Neural crest cell (in vitro differentiated cells): ENCODE measurements around the gene NUDT15. TPM values are rescaled to one million over a fixed set of nuclear protein-coding genes. Genes with fewer than 3 reads are reported as not detected.

Source experiments
- DNase-seq: peaks from one replicate; pipeline ENCODE4 v3.0.0; 2021; ENCODE audit warnings: low read depth, mixed read lengths, low spot score
- H3K27ac Mint-ChIP-seq: one replicate; pipeline ENCODE4 v1.8.0; 2021; ENCODE audit warnings: mild to moderate bottlenecking, mixed read lengths; ENCODE audit not compliant: unreplicated experiment
- H3K27me3 Mint-ChIP-seq: 2 replicates; pipeline ENCODE4 v1.8.0; 2021; ENCODE audit warnings: low read depth, mild to moderate bottlenecking, mixed read lengths
- H3K36me3 Mint-ChIP-seq: 2 replicates; pipeline ENCODE4 v1.8.0; 2021; ENCODE audit warnings: low read depth, mild to moderate bottlenecking, mixed read lengths
- H3K4me1 Mint-ChIP-seq: 2 replicates; pipeline ENCODE4 v1.8.0; 2021; ENCODE audit warnings: mixed read lengths
- H3K4me3 Mint-ChIP-seq: one replicate; pipeline ENCODE4 v1.8.0; 2021; ENCODE audit warnings: mild to moderate bottlenecking, mixed read lengths
- H3K9me3 Mint-ChIP-seq: 2 replicates; pipeline ENCODE4 v1.8.0; 2021; ENCODE audit warnings: mixed read lengths
- total RNA-seq: library from RNA; stranded (reverse); gene quantifications from 2 replicates; pipeline ENCODE4 v1.2.1, GENCODE V29; 2021
- TF ChIP-seq, protein P1 (sequence below): fragments of 200-600 bp; sonication (generic); conservative IDR thresholded peaks from 2 replicates; pipeline ENCODE4 v1.5.0; 2021; ENCODE audit warnings: antibody characterized with exemption, mild to moderate bottlenecking

Gene NUDT15
- total RNA-seq, 1 donor from 2014 or later = 35.1 TPM

DNA sequence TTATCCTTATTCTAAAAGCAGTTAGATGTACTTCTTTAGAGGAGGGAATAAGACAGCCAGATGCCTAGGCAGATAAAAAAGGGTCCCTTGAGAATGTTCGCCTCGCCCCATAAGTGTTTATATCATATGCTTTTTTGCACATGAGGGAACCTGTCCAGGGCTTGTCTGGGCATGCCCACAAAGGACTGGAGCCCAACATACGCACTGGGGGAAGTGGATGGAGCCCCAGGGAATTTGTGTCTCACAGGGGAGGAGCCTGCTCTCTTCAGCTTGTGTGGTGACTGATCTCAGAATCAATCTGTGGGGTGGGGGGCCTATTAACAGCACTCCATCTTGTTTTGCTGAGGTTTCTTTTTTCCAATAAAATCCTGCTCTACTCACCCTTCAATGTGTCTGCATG is 34.8 kb downstream of the NUDT15 start:
- H3K4me1 Mint-ChIP-seq = no peaks in the 10 kb centered on the region
- H3K27me3 Mint-ChIP-seq = no peaks in the 10 kb centered on the region
- TF ChIP-seq, protein P1, sequence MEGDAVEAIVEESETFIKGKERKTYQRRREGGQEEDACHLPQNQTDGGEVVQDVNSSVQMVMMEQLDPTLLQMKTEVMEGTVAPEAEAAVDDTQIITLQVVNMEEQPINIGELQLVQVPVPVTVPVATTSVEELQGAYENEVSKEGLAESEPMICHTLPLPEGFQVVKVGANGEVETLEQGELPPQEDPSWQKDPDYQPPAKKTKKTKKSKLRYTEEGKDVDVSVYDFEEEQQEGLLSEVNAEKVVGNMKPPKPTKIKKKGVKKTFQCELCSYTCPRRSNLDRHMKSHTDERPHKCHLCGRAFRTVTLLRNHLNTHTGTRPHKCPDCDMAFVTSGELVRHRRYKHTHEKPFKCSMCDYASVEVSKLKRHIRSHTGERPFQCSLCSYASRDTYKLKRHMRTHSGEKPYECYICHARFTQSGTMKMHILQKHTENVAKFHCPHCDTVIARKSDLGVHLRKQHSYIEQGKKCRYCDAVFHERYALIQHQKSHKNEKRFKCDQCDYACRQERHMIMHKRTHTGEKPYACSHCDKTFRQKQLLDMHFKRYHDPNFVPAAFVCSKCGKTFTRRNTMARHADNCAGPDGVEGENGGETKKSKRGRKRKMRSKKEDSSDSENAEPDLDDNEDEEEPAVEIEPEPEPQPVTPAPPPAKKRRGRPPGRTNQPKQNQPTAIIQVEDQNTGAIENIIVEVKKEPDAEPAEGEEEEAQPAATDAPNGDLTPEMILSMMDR = no peak
- H3K9me3 Mint-ChIP-seq = peaks cover 17% of the 10 kb centered on the region
- H3K36me3 Mint-ChIP-seq = peaks cover 80% of the 10 kb centered on the region
- DNase-seq = no peak
- no peak overlapping the region for H3K4me3 Mint-ChIP-seq
- H3K27ac Mint-ChIP-seq = no peak overlapping the region

DNA sequence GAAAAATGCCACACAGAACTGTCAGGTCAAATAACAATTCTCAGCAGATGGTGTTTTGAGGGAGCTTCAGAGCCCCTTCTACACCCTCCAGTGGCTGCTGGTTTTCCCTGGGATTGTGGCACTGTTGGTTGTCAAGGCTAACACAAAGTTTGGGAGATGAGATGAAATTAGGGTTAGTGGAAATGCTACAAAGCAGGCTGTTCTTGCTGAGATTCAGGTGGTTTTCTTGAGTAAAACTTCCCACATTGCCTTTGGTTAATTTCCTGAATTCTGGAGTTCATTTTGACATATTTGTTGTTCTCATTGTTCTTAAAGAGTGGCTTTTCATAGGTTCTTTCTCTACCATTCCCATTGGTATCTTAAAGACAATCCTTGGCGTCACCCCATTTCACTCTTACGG is 35.3 kb downstream of the NUDT15 start:
- no peaks in the 10 kb centered on the region for H3K27me3 Mint-ChIP-seq
- no peaks in the 10 kb centered on the region for H3K4me1 Mint-ChIP-seq

GRCh38 chr13:48074006-48074405 is 36.5 kb downstream of the NUDT15 start:
- TF ChIP-seq, protein P1 = no peak
- Mint-ChIP-seq H3K4me1 (no peaks in the 10 kb centered on the region), H3K4me3 (no peak overlapping the region)

More for the DNA sequence above, 35.3 kb downstream of the NUDT15 start:
- DNase-seq = no peak
- TF ChIP-seq, protein P1 = no peak
- H3K9me3 Mint-ChIP-seq = peaks cover 17% of the 10 kb centered on the region
- peaks cover 75% of the 10 kb centered on the region for H3K36me3 Mint-ChIP-seq
- no peak overlapping the region for H3K4me3 Mint-ChIP-seq
- H3K27ac Mint-ChIP-seq = no peak overlapping the region

DNA sequence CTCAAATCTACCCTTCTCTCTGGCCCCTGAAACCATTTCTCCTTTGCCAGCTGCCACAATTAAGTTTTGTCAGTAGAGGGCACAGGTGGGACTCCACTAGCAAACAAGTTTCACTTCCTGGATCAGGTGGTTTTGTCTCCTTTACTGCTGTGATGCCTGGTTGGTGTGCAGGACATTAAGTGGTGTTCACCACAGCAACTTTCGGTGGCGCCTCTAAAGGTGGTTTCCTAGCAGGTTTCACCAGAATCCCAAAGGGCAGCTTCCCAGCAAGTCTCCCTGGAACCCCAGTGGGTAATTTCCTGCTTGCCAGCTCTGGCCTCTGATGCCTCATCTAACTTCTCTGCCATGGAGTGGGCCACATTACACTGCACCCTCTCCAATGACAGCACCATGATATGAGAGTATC is 40.7 kb downstream of the NUDT15 start:
- peaks cover 33% of the 10 kb centered on the region for H3K36me3 Mint-ChIP-seq
- TF ChIP-seq, protein P1 = no peak
- H3K4me1 Mint-ChIP-seq = no peaks in the 10 kb centered on the region
- no peak for DNase-seq
- no peaks in the 10 kb centered on the region for H3K27me3 Mint-ChIP-seq
- H3K4me3 Mint-ChIP-seq = no peak overlapping the region
- H3K9me3 Mint-ChIP-seq = no peaks in the 10 kb centered on the region
- no peak overlapping the region for H3K27ac Mint-ChIP-seq

More at GRCh38 chr13:48074006-48074405, 36.5 kb downstream of the NUDT15 start:
- Mint-ChIP-seq H3K36me3 (peaks cover 66% of the 10 kb centered on the region), H3K27me3 (no peaks in the 10 kb centered on the region), H3K9me3 (peaks cover 12% of the 10 kb centered on the region), H3K27ac (no peak overlapping the region)
- no peak for DNase-seq

DNA sequence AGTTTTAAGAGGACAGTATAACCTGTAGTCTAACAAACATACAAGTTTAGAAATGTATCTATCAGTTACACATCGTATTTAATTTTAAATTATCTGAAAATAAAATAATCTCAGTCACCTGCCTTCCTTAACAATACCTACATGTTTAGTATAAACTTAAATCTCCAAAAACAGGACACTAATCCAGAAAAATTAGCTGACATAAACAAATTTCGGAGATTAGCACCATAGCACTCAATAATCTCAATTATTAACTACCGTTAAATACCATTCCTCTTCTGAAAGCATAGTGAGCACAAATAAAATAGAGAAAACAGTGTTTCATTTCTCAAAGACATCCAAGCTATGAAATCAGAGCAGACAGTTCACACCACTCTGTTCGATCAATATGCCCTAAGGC is 44.2 kb downstream of the NUDT15 start:
- no peaks in the 10 kb centered on the region for H3K9me3 Mint-ChIP-seq
- no peaks in the 10 kb centered on the region for H3K27me3 Mint-ChIP-seq
- no peak overlapping the region for H3K4me3 Mint-ChIP-seq
- TF ChIP-seq, protein P1 = no peak
- H3K36me3 Mint-ChIP-seq = peaks cover 12% of the 10 kb centered on the region
- no peak overlapping the region for H3K27ac Mint-ChIP-seq
- H3K4me1 Mint-ChIP-seq = no peaks in the 10 kb centered on the region
- DNase-seq = no peak

GRCh38 chr13:48086272-48086671 is 48.7 kb downstream of the NUDT15 start:
- no peak overlapping the region for H3K4me3 Mint-ChIP-seq
- no peak for DNase-seq
- TF ChIP-seq, protein P1 = no peak
- H3K36me3 Mint-ChIP-seq = peaks cover 6% of the 10 kb centered on the region
- no peaks in the 10 kb centered on the region for H3K9me3 Mint-ChIP-seq
- H3K27me3 Mint-ChIP-seq = no peaks in the 10 kb centered on the region
- H3K4me1 Mint-ChIP-seq = no peaks in the 10 kb centered on the region
- H3K27ac Mint-ChIP-seq = no peak overlapping the region
